ENCODE data around the gene PCDHGA8. TPM values are rescaled to one million over a fixed set of nuclear protein-coding genes. Genes with fewer than 3 reads are reported as not detected.

PCDHGA8 gene
- total RNA-seq, result 6.9 TPM

DNA sequence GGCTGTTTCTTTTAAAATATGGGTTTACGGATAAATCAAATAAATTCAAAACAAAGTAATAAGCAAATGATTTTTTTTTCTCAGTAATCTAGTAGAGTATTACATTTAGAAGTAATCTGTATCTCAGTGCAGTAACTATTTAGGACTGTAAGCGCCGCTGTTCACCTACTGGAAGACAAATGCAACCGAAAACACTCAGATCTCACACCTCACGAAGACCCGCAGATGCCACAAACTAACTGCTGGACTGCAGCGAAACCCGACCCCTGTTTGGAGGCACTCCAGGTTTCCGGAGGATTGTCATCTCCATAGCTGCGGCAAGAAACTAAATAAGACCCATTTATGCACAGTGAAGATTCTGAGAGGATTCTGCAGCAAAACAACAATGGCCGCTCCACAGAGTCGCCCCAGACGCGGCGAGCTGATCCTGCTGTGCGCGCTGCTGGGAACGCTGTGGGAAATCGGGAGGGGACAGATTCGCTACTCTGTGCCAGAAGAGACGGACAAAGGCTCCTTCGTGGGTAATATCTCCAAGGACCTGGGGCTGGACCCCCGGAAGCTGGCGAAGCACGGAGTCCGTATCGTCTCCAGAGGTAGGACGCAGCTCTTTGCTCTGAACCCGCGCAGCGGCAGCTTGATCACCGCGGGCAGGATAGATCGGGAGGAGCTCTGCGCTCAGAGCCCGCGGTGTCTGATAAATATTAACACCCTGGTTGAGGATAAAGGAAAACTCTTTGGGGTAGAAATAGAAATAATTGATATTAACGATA, at the start of gene PCDHGA8:
Gene PCDHGA8, plus strand, starts transcription at position 205 of the 770 bp plus-strand sequence. Its CDS starts 181 bp downstream, at position 386.

DNA sequence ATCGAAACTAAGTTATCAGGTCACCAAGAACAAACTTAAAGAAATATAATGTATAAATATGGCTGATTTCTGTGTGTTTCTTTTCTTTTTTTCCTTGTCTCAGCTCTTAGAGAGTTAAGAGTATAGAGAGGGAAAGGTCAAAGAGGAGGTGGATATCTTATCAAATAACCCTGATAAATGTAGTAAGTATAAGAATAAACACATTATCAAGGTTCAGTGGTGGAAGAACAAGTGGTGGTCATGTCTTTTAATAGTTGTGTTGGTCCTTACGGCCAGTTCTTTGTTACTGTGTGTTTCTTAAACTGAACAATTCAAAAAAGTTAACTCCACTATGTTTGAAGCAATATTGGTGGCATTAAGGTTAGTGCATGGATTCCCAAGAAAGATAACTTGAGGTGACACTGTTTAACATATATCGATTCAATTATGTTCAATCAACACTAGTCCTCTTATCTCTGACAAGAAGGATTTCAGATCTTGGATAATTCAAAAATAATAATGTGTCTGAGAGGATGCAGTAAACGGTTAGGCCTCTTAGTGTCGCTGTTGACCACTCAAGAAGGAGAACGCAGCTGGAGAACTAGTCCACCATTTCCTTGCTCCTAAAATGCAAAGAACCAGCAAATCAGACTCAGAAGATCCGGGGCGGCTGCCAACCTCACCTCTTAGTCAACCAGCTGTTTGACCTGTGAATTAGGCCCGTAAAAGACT, 49.0 kb upstream of the PCDHGA8 start, which contains the start of gene PCDHGA3:
Gene PCDHGA3, plus strand, starts transcription at position 588 of the 711 bp plus-strand sequence. CDS start 205 bp downstream, outside the sequence.

DNA sequence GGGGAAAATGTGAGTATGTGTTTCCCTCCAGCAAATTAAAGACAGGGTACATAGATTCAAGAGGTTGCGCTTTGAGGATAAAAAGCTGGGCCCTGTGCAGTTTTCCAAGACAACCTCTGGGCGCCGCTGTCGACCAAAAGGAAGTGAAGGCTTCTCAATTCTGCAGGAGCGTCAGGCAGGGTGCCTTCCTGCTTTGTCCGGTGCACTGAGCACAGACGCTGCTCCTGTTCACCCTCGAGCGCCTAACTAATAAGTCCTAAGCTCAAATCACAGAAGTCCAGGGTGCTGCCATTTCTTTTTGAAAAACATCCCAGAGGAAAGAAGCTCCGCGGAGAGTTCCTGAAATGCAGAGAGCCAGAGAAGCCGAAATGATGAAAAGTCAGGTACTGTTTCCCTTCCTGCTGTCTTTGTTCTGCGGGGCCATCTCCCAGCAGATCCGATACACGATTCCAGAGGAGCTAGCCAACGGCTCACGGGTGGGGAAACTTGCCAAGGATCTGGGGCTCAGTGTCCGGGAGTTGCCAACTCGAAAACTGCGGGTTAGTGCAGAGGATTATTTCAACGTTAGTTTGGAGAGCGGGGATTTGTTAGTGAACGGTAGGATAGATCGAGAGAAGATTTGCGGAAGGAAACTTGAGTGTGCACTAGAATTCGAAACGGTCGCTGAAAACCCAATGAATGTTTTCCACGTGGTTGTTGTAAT, 42.4 kb upstream of the PCDHGA8 start, which contains the start of gene PCDHGB1:
Gene PCDHGB1, plus strand, starts transcription at position 183 of the 703 bp plus-strand sequence. Its CDS starts 162 bp downstream, at position 345.

DNA sequence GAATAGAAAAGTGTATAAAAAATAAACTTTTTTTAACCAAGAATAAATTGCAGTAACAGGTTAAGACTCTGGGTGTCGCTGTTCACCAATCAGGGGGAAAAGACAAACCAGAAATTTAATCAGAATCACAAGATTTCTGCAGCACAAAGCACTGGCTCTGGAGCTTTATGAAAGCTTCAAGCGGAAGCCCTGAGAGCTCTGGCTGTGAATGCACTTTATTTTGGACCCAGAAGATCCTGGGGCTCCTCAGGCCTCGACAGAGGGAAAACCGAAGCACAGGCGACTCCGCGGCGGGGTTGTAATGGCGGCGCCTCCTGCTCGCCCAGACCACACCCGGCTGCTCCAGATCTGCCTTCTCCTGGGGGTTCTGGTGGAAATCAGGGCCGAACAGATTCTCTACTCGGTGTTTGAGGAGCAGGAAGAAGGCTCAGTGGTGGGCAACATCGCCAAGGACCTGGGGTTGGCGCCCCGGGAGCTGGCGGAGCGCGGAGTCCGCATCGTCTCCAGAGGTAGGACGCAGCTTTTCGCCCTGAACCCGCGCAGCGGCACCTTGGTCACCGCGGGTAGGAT, 37.4 kb upstream of the PCDHGA8 start, which contains the start of gene PCDHGA4:
Gene PCDHGA4, plus strand, starts transcription at position 122 of the 570 bp plus-strand sequence. Its CDS starts 87 bp downstream, at position 209.

DNA sequence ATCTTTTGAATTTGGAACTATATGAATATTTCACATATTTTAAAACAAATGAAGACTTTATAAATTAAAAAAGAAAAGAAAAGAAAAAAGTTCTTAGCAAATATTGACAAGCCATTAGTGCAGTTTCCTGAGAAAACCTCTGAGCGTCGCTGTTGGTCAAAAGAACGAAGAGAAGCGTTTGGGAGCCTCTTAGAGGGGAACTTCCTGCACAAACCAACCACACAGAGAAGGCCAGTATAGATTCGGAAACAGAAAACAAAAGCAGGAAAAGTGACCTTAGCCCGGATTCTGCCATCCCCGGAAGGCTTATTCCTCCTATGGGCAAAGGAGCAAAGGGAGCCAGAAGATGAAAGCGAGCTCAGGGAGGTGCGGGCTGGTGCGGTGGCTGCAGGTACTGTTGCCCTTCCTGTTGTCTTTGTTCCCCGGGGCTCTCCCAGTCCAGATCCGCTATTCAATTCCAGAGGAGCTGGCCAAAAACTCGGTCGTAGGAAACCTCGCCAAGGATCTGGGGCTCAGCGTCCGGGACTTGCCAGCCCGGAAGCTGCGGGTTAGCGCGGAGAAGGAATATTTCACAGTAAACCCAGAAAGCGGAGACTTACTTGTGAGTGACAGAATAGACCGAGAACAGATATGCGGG, 32.5 kb upstream of the PCDHGA8 start, which contains the start of gene PCDHGB2:
Gene PCDHGB2, plus strand, starts transcription at position 205 of the 637 bp plus-strand sequence. Its CDS starts 142 bp downstream, at position 347.

DNA sequence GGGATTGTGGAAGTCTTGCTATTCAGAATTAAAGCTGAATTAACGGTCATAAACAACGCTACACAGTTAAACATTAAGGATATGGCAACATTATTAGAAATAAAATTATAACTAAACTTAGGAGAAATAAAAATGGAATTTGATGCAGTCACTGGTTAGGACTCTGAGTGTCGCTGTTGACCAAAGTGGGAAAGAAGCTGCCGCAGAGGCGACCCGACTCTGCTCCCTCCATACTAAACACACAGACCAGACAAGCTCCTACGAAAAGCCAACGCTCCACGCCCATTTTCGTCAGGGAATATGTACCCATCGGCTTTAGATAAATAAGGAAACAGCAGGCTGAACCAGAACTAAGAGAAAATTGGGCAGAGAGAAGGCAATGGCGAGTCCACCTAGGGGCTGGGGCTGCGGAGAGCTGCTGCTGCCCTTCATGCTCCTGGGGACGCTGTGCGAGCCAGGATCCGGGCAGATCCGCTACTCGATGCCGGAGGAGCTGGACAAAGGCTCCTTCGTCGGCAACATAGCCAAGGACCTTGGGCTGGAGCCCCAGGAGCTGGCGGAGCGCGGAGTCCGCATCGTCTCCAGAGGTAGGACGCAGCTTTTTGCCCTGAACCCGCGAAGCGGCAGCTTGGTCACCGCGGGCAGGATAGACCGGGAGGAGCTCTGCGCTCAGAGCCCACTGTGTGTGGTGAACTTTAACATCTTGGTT, 28.3 kb upstream of the PCDHGA8 start, which contains the start of gene PCDHGA5:
Gene PCDHGA5, plus strand, starts transcription at position 211 of the 709 bp plus-strand sequence. Its CDS starts 169 bp downstream, at position 380.

DNA sequence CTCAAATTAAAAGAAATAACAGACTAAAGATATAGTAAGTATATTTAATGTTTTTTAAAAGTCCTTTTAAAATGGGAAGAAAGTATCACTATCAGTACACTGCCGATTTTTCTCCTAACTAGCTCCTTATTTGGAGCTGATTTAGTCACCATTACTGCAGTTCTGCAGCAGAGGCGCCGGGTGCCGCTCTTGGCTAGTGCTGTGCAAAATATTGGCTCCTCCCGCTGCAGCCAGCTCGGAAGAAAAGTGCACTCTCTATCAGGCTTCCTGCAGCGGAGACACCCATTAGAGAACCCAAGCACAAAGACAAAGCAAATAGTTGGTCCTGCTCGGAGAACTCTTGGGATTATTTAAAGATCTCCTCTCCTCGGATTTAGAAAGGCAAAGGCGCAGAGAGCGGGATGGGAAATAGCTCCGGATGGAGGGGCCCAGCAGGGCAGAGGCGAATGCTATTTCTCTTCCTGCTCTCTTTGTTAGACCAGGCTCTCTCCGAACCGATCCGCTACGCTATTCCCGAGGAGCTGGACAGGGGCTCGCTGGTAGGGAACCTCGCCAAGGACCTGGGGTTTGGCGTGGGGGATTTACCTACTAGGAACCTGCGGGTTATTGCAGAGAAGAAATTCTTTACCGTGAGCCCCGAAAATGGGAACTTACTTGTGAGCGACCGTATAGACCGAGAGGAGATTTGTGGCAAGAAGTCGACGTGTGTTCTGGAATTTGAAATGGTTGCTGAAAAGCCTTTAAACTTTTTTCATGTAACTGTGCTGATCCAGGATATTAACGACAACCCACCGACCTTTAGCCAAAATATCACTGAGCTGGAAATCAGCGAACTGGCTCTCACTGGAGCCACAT, 22.2 kb upstream of the PCDHGA8 start, which contains the start of gene PCDHGB3:
Gene PCDHGB3, plus strand, starts transcription at position 249 of the 855 bp plus-strand sequence. Its CDS starts 153 bp downstream, at position 402.

DNA sequence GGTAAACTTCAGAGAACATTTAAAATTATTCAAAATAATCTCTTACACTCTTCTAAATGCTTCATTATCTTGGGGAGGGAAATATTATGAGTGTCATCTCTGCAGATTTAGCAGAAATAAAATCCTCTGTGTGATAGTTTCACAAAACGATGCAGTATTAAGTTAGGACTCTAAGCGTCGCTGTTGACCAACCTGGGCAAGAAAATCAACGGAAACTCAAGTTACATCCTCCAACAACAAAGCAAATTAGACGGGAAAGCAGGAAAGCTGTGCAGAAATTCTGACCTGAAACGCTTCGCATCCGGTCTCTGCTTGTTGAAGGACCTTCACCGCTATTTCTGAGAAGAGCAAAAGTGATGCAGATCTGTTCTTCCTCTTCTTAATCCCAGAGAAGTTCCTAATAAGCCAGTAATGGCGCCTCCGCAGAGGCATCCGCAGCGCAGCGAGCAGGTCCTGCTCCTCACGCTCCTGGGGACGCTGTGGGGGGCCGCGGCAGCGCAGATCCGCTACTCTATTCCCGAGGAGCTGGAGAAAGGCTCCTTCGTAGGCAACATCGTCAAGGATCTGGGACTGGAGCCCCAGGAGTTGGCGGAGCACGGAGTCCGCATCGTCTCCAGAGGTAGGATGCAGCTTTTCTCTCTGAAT, 18.6 kb upstream of the PCDHGA8 start, which contains the start of gene PCDHGA6:
Gene PCDHGA6, plus strand, starts transcription at position 219 of the 645 bp plus-strand sequence. Its CDS starts 193 bp downstream, at position 412.

DNA sequence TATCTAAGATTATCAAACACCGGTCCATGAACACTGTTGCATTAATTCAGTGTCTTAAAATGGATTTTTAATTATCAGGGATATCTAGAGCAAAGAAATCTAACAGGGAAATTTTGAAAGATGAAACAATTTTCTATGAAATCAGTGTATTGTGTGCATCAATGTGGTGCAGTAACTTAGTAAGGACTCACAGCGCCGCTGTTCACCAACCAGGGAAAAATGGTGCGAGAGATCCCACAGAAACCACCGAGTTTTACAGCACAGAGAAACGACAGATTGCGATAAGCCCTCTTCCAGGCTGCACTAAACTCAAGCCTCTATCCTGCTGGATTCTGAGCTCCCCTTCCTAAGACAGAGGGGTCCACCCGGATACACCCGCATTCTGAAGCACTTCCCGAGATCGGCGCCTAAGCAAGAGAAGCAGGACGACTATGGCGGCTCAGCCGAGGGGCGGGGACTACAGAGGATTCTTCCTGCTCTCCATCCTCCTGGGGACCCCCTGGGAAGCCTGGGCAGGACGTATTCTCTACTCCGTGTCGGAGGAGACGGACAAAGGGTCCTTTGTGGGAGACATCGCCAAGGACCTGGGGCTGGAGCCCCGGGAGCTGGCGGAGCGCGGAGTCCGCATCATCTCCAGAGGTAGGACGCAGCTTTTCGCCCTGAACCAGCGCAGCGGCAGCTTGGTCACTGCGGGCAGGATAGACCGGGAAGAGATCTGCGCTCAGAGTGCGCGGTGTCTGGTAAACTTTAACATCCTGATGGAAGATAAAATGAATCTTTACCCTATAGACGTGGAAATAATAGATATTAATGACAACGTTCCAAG, 9.8 kb upstream of the PCDHGA8 start, which contains the start of gene PCDHGA7:
Gene PCDHGA7, plus strand, starts transcription at position 274 of the 826 bp plus-strand sequence. Its CDS starts 158 bp downstream, at position 432.

DNA sequence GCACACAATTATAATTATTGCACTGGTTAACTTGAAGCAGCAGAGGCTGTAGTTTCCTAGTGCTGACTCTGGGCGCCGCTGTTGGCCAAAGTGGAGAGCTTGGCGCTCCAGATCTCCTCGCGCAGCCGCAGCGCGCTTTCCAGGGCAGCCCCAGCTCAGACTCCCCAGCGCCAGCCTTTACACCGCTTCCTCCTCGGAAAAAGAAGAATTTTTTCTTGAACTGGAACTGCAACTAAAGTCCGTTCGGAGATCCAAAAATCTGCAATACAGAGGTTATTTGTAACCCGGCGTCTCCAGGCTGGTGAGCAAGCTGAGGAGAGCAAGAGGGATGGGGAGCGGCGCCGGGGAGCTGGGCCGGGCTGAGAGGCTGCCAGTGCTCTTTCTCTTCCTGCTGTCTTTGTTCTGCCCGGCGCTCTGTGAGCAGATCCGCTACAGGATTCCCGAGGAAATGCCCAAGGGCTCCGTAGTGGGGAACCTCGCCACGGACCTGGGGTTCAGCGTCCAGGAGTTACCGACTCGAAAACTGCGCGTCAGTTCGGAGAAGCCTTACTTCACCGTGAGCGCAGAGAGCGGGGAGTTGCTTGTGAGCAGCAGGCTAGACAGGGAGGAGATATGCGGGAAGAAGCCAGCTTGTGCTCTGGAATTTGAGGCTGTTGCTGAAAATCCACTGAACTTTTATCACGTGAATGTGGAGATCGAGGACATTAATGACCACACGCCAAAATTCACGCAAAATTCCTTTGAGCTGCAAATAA, 4.7 kb upstream of the PCDHGA8 start, which contains the start of gene PCDHGB4:
Gene PCDHGB4, plus strand, starts transcription at position 142 of the 755 bp plus-strand sequence. Its CDS starts 187 bp downstream, at position 329.

DNA sequence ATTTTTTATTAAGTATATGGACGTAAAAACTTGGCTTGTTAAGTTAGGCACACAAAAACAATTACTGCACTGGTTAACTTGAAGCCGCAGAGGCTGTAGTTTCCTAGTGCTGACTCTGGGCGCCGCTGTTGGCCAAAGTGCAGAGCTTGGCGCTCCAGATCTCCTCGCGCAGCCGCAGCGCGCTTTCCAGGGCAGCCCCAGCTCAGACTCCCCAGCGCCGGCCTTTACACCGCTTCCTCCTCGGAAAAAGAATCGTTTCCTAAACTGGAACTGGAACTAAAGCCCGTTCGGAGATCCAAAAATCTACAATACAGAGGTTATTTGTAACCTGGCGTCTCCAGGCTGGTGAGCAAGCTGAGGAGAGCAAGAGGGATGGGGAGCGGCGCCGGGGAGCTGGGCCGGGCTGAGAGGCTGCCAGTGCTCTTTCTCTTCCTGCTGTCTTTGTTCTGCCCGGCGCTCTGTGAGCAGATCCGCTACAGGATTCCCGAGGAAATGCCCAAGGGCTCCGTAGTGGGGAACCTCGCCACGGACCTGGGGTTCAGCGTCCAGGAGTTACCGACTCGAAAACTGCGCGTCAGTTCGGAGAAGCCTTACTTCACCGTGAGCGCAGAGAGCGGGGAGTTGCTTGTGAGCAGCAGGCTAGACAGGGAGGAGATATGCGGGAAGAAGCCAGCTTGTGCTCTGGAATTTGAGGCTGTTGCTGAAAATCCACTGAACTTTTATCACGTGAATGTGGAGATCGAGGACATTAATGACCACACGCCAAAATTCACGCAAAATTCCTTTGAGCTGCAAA, 5.5 kb downstream of the PCDHGA8 start, which contains the start of gene PCDHGB5:
Gene PCDHGB5, plus strand, starts transcription at position 192 of the 796 bp plus-strand sequence. Its CDS starts 181 bp downstream, at position 373.

DNA sequence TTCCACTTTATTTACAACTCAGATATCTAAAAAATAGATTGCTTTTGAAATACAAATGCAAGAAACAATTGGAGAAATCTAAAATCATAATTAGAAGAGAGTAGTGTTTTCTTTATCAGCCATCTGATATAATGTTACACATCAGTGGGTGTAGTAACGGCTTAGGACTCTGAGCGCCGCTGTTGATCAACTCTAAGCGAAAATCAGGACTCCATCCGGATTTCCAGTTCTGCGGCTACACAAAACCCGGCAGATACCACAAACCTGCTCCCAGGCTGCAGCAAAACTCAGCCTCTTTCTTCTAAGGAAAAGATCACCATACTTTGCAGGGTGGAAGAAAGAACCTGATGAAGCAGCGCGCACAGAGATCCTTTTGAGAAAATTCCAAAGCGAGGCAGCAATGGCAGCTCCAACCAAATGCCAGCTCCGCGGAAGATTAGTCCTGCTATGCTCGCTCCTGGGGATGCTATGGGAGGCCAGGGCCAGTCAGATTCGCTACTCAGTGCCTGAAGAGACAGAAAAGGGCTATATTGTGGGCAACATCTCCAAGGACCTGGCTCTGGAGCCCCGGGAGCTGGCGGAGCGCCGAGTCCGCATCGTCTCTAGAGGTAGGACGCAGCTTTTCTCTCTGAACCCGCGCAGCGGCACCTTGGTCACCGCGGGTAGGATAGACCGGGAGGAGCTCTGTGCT, 10.3 kb downstream of the PCDHGA8 start, which contains the start of gene PCDHGA9:
Gene PCDHGA9, plus strand, starts transcription at position 226 of the 691 bp plus-strand sequence. Its CDS starts 175 bp downstream, at position 401.

DNA sequence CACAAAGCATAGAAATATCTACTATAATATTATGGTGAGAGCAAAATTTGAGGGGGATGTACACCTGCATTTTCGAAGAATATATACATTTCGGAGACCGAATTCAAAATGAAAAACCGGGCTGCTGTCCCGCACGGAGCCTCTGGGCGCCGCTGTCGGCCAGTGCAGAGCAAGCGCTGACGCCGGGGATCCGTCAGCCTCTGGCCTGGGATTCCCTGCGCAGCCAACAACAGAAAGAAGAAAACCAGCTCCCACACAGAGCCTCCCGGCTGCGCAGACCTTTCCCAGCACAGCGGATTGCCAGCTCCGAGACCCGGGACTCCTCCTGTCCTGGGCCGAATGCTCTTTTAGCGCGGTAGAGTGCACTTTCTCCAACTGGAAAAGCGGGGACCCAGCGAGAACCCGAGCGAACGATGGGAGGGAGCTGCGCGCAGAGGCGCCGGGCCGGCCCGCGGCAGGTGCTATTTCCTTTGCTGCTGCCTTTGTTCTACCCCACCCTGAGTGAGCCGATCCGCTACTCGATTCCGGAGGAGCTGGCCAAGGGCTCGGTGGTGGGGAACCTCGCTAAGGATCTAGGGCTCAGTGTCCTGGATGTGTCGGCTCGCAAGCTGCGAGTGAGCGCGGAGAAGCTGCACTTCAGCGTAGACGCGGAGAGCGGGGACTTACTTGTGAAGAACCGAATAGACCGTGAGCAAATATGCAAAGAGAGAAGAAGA, 15.5 kb downstream of the PCDHGA8 start, which contains the start of gene PCDHGB6:
Gene PCDHGB6, plus strand, starts transcription at position 232 of the 716 bp plus-strand sequence. Its CDS starts 182 bp downstream, at position 414.

DNA sequence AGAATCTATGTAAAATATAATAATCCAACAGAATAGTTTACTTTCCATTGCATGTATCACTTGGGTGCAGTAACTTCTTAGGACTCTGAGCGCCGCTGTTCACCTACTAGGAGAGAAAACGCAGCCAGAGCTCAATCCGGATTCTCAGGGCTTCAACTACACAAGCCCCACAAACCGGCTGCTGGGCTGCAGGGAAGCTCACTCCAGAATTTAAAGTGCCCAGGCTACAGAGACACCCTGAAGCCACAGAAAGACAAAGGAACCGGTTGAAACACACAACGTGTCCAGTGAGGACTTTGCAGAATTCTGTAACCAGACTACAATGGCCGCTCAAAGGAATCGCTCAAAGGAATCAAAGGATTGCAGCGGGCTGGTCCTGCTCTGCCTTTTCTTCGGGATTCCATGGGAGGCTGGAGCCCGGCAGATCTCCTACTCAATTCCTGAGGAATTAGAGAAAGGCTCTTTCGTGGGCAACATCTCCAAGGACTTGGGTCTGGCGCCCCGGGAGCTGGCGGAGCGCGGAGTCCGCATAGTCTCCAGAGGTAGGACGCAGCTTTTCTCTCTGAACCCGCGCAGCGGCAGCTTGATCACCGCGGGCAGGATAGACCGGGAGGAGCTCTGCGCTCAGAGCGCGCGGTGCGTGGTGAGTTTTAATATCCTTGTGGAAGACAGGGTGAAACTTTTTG, 20.6 kb downstream of the PCDHGA8 start, which contains the start of gene PCDHGA10:
Gene PCDHGA10, plus strand, starts transcription at position 134 of the 686 bp plus-strand sequence. Its CDS starts 189 bp downstream, at position 323.

